Activated CD4-positive, alpha-beta T cell treated with anti-CD3 and anti-CD28 coated beads for 48 hours (primary cell): ENCODE results near the gene MS4A6A.
A peak's percentile ranks its signal among the peaks of the same experiment; 100 is the strongest.
"Not testable (repeated sequence)": the region's sequence is repeated elsewhere in the genome, so short reads cannot be mapped to it uniquely, and the experiment has no call there.

ENCODE experiments used
- DNase-seq: peaks from one replicate; pipeline ENCODE4 v3.0.0-alpha.2; 2020

MS4A6A gene

DNA sequence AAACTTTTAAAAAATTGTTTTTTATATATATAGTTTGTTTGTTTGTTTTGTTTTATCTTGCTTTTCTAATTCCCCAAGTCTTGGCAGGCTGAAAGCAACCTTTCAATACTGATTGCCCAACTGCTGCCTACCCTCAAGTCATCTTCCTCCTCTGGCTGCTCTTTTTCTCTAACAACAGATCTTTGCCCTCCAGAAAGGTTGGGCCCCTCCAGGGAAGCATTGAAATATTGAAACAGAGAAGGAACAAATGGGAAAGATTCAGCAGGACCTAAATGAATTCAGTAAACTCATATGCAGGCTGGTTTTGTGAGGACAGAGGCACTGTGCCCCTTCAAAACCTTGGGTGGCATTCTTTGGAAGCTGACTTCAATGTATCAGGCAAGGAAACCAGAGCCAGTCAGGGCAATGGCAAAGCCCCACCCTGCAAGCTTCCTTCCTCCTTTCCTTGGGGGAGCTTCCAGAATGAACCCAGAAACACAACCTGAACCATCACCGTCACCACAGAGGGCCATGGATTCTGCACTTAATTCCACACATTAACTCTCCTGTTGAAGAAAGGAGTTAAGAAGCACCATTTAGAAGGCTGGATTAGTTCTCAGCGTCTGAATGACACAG lies 815 bp upstream of the MS4A6A start:
- no peak for DNase-seq

DNA sequence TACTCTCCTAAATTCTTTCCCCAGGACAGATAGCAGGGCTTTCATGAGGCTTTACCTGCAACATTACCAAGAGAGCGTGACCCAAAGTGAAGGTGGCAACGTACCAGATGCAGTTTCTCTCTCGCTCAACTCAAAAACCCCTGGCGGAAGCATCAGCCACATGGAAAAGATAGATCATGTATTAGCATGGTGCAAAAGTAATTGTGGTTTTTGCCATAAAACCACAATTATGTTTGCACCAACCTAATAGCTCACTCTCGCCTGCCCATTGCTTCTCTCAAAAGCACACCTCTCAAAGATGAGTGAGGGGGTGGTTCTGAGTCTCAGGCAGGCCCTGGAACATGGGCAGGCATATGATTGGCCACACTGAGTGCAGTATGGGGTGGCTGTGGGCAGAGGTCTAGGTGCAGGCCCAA lies 7.0 kb downstream of the MS4A6A start:
- DNase-seq = peak; percentile 7

DNA sequence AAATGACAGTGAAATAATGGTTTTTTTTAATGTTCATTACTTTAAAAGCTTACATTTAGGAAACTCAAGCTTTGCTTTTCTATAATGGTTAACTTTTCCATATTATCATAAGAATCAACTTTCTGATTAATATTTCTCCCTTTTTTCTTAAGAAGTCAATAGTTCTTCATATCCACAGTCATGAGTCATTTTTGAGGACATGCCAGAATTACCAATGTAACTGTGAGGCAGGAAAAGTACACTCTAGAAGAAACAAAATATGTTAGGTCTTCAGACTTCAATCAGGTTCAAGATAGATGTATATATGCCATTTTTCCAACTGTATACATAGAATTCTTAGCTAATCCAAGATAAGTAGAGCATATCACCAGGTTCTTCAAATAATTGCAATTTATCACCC lies 10.9 kb downstream of the MS4A6A start:
- DNase-seq = no peak

DNA sequence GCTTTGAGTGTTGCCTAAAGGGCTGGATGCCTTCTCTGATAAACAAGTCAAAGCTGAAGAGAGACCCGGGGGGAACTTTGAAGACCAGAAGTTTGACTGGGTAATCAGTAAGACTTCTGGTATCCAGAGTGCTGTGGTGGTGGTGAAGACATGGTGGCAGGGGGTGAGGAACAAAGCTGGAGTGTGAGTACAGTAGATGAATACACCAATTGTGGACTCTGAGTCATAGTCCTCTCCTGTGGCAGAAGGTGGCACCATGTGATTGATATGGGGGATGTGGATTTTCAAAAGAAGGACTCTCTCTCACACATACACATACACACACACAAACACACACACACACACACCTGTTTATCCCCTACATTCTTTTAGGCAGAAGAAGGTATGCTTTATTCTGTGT lies 12.3 kb downstream of the MS4A6A start:
- DNase-seq = no peak

DNA sequence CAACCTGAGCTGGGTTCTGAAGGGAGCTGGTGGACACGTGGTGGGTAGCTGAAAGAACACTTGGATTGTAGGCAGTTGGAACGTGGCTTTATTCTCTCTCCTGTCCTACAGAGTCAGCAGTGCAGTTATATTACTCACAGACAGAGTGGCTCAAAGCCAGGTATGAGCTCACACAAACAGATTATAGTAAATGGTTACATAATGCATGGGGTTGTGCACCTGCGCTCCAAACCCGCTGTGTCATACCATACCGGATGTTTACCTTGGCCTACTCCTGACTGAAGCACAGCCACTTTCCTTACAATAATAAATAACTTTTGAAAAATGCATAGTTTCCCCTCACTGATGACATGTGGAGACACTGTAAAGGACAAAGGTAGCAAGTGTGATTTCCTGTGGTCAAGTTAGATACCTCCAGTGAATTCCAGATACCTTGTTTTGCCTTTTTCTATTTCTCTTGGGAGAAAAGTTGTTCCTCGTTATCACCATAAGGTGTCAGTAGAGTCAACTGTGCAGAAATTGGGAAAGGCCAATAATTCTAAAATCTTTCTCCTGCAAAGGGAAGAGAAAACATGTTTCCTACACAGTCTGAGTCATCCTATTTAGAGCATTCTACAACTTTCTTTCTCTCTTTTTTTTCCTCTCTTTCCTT lies 13.5 kb downstream of the MS4A6A start:
- peak; percentile 25 for DNase-seq

DNA sequence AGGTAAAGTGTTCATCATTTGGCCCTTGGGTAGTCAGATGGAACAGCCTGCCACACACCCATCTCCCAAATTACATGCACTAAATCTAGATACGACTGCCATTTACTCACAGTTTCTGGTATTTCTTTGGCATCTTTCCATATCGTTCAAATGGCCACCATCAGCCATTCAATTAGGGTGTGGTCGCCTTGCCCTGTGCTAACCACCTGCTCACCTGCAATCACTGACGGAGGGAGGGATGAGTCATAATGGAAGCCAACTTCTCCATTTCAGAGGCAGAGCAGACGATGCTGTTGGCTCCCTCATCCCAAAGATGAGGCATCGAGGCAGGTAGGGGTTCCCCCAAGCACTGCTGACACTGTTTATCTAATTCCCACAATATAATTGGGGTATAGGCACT lies 14.6 kb downstream of the MS4A6A start:
- no peak for DNase-seq

DNA sequence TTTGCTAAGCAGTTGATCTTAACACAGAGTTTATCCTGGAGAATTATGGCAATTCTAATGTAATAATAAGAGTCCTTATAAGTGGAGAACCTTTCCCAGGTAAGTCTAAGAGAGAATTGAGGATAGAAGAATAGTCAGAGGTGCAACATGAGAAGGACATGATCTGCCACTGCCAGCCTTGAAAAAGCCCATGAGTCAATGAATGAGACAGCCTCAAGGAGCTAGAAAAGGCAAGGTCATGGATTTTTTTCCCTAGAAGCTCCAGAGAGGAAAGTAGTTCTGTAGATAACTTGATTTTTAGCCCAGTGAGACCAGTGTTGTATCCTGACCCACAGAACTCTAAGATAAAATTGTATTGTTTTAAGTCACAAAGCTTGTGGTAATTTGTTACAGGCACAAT lies 16.9 kb downstream of the MS4A6A start:
- DNase-seq = no peak

DNA sequence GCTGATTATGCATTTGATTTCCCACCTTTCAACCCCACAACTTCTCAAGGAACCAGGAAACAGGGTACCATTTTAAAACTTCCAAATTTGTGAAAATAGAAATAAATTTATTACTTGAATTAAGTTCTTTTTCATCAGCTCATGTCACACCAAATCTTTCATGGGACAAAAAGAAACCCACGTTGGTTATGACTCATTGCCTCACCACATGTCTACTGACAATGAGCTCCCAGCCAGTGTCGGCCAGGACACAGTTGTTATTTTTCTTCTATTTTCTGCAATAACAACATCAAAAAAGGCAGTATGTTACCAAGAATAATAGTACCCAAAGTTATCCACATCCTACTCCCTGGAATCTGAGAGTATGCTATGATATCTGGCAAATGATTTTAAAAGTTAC lies 17.3 kb downstream of the MS4A6A start:
- DNase-seq = peak; percentile 4

DNA sequence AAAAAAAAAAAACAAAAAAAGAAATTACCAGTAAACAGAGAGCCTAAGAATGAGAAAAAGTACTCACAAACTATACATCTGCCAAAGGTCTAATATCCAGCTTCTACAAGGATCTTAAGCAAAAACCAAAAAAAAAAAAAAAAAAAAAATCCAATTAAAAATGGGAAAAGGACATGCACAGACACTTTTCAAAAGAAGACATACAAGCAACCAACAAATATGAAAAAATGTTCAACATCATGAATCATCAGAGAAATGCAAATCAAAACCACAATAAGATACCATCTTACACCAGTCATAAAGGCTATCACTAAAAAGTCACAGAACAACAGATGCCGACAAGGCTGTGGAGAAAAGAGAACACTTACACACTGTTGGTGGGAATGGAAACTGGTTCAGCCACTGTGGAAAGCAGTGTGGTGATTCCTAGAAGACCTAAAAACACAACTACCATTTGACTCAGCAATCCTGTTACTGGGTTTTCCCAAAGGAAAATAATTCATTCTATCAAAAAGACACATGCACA lies 18.3 kb downstream of the MS4A6A start:
- peak; percentile 15 for DNase-seq

DNA sequence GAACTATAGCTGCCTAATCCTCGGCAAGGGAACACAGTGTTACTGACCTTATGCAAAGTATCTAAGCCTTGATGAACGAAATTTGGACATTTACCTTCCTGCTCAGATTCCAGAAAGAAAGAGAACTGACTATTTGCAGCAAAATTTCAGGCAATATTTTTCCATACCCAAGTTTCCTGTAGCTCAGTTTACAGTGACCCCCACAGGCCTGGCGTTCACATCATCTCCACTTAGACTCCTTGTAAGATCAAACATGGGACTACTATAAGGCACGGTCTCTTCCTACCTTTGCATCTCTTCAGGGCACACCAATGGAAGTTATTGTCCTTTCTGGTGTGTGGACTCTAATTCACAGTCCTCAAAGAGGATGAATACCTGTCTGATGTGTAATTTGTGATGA lies 21.1 kb downstream of the MS4A6A start:
- no peak for DNase-seq

DNA sequence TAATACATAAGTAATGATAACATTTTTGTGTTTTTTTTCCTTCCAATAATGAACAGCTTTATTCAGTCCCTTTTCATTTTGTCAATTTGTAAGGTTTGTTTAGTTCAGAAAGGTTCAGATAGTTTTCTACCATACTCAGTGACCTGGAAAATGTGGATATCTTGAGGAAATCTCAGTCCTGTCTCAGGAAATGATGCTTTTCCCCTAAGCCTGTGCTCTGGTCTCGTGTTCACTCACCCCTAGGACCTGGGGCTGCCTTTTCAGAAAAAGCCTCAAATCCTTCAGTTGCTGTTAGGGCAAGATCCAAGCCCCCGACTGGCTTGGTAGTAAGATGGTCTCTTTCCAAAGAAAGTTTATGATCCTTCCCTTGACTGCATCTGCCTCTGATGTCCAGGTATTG lies 21.8 kb downstream of the MS4A6A start:
- DNase-seq = no peak

DNA sequence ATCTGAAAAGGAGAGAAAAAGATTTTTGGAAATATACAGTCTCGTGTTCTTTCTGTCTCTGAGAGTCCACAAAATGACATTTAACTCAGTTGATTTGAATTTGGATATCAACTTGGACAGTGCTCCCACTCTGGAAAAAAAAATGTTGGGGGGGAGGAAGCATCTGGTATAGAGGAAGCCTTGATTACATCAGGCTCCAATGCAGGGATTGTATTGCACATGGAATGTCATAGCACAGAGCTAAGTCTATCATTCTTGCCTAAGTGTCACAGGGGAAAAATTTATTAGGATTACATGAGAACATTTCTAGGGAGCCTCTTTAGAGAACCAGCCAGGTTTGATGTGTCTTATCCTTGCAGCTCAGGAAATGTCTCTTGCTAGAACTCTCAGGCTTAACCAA lies 23.0 kb downstream of the MS4A6A start:
- no peak for DNase-seq

DNA sequence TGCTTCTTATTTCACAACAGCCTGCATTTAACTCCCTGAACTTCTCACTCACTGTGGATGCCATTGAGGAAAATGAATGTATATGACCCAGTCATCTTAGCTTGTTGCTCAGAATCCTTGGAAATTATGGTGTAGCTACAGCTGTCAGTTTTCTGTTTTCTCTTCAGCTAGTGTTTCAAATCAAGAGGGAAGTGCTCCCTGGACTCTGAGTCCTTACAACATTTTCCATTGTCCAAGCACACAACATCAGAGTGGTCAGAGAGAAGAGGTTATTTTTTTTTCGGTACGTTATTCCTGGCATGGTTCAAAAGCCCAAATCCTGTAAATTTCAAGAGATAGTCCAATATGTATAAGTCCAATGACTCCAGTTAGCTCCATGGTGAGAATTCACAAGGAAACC lies 23.6 kb downstream of the MS4A6A start:
- no peak for DNase-seq

DNA sequence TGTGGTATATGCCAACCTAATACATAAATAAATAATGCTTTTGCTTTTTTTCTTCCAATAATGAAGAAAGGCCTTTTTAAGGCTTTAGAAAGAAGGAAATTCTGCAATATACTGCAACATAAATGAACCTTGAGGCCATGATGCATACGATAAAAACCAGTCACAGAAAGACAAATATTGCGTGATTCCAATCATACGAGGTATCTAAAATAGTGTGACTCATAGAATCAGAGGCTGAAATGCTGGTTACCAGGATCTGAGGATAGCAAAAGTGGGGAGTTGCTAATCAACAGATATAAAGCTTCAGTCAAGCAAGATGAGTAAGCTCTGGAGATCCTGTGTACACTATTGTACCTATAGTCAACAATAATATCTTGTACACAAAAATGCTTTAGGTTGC lies 24.2 kb downstream of the MS4A6A start:
- no peak for DNase-seq

DNA sequence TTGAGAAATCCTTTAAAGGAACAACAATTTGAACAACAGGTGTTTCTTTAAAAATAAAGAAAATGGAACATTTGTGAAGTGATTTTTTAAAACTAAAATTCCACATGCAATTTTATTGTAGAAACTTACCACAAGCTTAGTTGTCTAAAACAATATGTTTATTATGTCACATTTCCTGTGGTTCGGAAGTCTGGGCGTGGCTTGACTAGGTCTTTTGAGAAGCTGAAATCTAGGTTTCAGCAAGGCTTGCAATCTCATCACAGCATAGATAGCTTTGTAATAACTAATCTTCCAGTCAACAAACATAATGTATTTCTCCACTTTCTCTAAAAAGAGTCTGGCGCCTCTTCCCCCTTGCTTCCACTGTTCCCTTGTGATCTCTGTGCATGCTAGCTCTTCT lies 27.0 kb downstream of the MS4A6A start:
- no peak for DNase-seq

DNA sequence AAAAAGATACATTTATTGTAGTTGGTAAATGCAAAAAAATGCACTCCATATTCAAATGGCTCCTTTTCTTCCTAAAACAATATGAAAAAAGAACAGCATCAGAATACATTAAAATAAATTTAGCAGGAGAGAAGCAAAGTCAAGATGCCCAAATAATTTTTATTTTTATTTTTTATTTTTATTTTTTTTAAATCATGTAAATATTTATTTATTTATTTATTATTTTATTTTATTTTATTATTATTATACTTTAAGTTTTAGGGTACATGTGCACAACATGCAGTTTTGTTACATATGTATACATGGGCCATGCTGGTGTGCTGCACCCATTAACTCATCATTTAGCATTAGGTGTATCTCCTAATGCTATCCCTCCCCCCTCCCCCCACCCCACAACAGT lies 30.2 kb downstream of the MS4A6A start:
- not testable (repeated sequence) for DNase-seq

DNA sequence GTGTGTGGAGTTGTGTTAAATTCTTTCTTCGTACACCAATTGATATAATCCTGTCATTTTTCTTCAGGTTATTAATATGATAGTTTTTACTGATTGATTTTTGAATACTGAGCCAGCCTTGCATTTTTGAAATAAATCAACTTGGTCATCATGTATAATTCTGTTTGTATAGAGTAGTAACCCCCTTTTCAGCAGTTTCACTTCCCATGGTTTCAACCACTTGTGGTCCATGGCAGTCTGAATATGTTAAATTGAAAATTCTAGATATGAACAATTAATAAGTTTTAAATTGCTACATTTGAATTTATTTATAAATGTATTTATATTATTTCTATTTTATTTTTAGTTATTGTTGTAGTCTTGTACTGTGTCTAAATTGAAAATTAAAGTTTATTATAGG lies 32.6 kb downstream of the MS4A6A start:
- no peak for DNase-seq

DNA sequence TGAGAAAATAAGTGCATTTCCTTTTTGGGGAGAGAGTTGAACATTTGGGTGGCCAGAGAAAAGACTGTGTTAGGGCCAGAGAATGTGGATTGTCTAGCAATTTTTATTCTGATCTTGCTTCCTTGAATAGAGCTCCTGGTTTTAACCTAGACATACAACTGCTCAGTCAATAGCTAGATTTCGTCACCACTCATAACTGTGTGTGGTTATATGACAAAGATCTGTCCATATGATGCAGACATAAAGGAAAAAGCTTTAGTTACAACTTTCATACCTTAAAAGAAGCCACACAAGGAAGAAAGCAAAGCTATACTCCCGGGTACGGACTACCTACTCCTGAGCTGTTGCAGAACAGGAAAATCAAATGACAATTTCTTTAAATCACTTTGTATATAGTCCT lies 37.2 kb downstream of the MS4A6A start:
- DNase-seq = no peak

DNA sequence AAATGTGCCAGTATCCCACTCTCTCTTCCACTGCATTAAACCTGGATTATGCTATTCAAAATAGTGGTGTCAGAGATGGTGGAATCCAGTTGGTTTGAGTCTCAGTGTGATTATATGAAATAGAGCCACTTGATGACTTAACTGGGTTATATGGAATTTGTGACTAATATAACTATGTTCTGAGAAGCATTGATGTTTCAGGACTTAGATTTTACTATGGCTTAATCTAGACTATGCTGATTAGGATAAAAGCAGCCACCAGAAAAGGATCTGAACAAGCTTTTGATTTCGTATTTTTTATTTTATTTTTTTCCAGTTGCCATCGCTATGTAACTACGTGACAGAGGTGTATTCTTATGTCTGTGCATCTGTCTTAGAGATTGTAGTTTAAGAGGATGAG lies 39.1 kb downstream of the MS4A6A start:
- no peak for DNase-seq

DNA sequence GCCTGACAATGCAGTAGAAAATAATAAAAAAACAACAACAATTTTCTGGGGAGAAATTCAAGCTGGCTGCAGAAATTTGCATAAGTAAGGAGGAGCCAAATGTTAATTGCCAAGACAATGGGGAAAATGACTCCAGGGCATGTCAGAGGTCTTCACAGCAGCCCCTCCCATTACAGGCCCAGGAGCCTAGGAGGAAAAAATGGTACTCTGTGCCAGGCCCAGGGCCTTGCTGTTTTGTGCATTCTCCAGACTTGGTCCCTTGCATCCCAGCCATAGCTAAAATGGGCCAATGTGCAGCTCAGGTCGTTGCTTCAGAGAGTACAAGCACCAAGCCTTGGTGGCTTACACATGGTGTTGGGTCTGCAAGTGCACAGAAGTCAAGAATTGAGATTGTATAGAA lies 49.0 kb downstream of the MS4A6A start:
- DNase-seq = no peak

DNA sequence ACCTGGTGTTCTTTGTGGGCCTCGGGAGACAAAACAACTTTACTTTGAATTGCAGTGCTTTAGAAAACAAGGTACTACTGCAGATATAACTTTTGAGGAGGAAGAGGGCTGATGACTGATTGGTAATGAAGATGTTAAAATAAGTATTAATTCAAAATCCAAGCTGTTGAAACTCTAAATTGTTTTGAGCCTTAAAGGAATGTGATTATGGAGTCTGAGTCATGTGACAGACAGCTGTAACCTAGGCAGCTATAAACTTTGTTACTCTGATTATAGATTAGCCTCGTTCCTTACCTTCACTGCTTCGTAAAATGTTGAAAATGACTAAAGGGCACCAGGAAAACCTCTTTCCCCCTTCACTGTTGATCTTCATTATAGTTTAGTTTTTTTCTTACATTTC lies 51.0 kb downstream of the MS4A6A start:
- no peak for DNase-seq

DNA sequence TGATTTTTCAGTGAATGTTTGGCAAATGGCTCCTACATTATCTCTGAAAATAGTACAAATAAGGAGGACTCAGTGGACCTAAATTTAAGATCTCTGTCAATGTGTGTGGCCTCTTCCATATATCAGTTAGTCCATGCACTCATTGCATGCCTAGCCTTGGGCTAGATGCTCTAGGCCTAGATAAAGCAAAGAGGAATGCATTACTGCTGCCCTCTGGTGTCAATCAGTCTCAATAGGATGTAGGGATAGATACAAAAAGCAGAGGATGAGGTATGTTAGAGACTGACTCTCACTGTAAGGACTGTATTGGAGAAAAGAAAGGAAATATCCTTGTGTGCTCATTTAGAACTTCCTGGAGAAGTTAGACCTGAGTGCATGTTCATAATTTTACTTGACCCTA lies 52.4 kb downstream of the MS4A6A start:
- peak; percentile 7 for DNase-seq

DNA sequence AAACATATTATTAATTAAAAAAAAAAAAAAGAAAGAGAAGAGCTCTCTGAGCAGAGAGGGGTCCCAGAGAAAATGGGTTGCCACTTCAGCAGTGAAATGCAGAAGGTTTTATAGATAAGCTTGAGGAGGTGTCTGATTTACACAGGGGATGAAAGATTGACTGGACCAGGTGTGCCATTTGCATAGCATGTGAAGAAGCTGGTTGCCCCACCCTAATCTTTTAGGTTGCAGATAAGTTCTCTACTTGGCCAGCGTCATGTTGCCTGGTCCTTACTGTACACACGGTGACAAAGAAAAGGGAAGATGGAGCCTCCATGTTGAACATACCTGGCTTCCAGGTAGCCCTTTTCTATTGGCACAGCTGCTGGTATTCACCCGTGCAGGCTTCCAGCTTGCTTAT lies 53.0 kb downstream of the MS4A6A start:
- DNase-seq = no peak

DNA sequence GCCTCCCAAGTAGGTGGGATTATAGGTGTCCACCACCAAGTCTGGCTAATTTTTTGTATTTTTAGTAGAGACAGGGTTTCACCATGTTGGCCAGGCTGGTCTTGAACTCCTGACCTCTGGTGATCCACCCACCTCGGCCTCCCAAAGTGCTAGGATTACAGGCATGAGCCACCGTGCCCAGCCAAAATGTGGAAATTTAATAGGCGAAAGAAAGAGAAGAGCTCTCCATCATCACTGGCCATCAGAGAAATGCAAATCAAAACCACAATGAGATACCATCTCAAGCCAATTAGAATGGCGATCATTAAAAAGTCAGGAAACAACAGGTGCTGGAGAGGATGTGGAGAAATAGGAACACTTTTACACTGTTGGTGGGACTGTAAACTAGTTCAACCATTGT lies 54.0 kb downstream of the MS4A6A start:
- DNase-seq = not testable (repeated sequence)

DNA sequence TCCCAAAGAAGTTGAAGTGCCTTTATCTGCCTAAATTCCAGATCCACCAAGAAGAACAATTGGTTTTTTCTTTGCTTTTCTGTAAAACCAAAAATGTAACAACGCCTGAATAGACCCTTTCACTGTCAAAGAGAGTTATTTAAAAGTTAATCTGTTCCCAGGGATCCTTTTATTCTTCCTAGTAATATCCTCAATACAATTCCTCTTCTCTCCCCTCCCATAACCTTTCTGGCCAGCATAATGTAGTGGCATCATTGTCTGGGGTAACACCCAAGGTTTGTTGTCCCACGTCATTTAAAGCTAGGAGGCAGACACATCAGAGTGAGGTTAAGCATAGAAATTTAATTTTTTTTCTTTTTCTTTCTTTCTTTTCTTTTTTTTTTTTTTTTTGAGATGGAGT lies 54.5 kb downstream of the MS4A6A start:
- DNase-seq = no peak
